Suprapubic skin (tissue), 4 donors: Measurements from ENCODE around the gene CPA2. TPM values are rescaled to one million over a fixed set of nuclear protein-coding genes. Genes with fewer than 3 reads are reported as not detected.
"Not testable (repeated sequence)": the region's sequence is repeated elsewhere in the genome, so short reads cannot be mapped to it uniquely, and the experiment has no call there.

Source experiments
- DNase-seq, 2 donors: peaks; one replicate each; pipeline ENCODE4 v3.0.0-alpha.2; 2019; ENCODE audit warnings: low spot score in 2 of 2
- H3K27ac ChIP-seq: fragments of 200-600 bp; sonication (generic); one replicate; pipeline ENCODE4 v1.5.1; 2019
- H3K27me3 ChIP-seq: fragments of 200-600 bp; sonication (generic); one replicate; pipeline ENCODE4 v1.5.1; 2019
- H3K36me3 ChIP-seq: fragments of 200-600 bp; sonication (generic); one replicate; pipeline ENCODE4 v1.5.1; 2019
- H3K4me1 ChIP-seq: fragments of 200-600 bp; sonication (generic); one replicate; pipeline ENCODE4 v1.5.1; 2019
- H3K4me3 ChIP-seq: fragments of 200-600 bp; sonication (generic); one replicate; pipeline ENCODE4 v1.5.1; 2019; ENCODE audit warnings: mild to moderate bottlenecking
- H3K9me3 ChIP-seq: fragments of 200-600 bp; sonication (generic); one replicate; pipeline ENCODE4 v1.5.1; 2019
- CTCF ChIP-seq, 2 donors: fragments of 200-600 bp in 1 of 2; fragments of 450-650 bp in 1 of 2; sonication (generic) in 1 of 2; IDR thresholded peaks; one replicate each; pipeline ENCODE4 v1.5.1; 2016 to 2019; ENCODE audit warnings: antibody characterized with exemption in 2 of 2, mild to moderate bottlenecking in 1 of 2, moderate library complexity in 1 of 2
- EP300 ChIP-seq: sonication (generic); formaldehyde crosslinking; IDR thresholded peaks from one replicate; pipeline ENCODE4 v1.6.1; 2017; ENCODE audit warnings: antibody characterized with exemption
- POLR2A ChIP-seq, 2 donors: fragments of 450-650 bp; IDR thresholded peaks; one replicate each; pipeline ENCODE4 v1.6.1; 2017; ENCODE audit warnings: antibody characterized with exemption in 2 of 2, mild to moderate bottlenecking in 2 of 2, moderate library complexity in 2 of 2
- POLR2AphosphoS5 ChIP-seq, 3 donors: sonication (generic); formaldehyde crosslinking; IDR thresholded peaks; one replicate each; pipeline ENCODE4 v1.6.1; 2017; ENCODE audit warnings: antibody characterized with exemption in 3 of 3
- WGBS: methylation state at CpG from one replicate; pipeline ENCODE4 v1.1.5; 2018; 5-methylcytosine and 5-hydroxymethylcytosine counted together
- total RNA-seq, 4 donors: library from RNA; depleted of rRNA; stranded (reverse); fragments of >200 nt; gene quantifications; one replicate each; pipeline ENCODE4 v1.1.0, GENCODE V29; 2016

The CPA2 gene
- total RNA-seq, 4 donors from 2014 or later, result not detected

- DNase-seq, result no peak
- TF ChIP-seq POLR2A (IDR thresholded peaks at IDR 0.05) (no peak), EP300 (no peak), CTCF (IDR thresholded peaks at IDR 0.05) (no peak), POLR2AphosphoS5 (IDR thresholded peaks at IDR 0.05) (no peak)
These were observed 38.2 kb downstream of the CPA2 start for GRCh38 chr7:130304878-130305277.

GRCh38 chr7:130305433-130306042 is 38.9 kb downstream of the CPA2 start:
- Histone ChIP-seq H3K4me3 (no peak overlapping the region), H3K27me3 (no peaks in the 10 kb centered on the region), H3K36me3 (peaks cover 11% of the 10 kb centered on the region), H3K27ac (no peak overlapping the region), H3K4me1 (no peaks in the 10 kb centered on the region), H3K9me3 (no peaks in the 10 kb centered on the region)
- 86% methylated on average over 20 of the region's 21 CpGs for WGBS
- TF ChIP-seq EP300 (no peak), POLR2AphosphoS5 (IDR thresholded peaks at IDR 0.05) (no peak), CTCF (IDR thresholded peaks at IDR 0.05) (no peak), POLR2A (IDR thresholded peaks at IDR 0.05) (no peak)
- DNase-seq, result no peak

More at GRCh38 chr7:130304878-130305277, 38.2 kb downstream of the CPA2 start:
- WGBS, result 81% methylated on average over 3 of the region's 3 CpGs
- Histone ChIP-seq H3K9me3 (no peaks in the 10 kb centered on the region), H3K4me1 (peaks cover 1% of the 10 kb centered on the region), H3K27ac (no peak overlapping the region), H3K36me3 (peaks cover 11% of the 10 kb centered on the region), H3K4me3 (no peak overlapping the region), H3K27me3 (no peaks in the 10 kb centered on the region)

- peaks cover 14% of the 10 kb centered on the region for H3K36me3 ChIP-seq
- TF ChIP-seq POLR2A (IDR thresholded peaks at IDR 0.05) (no peak), EP300 (no peak)
- H3K4me3 ChIP-seq, result no peak overlapping the region
- no peak overlapping the region for H3K27ac ChIP-seq
- no peaks in the 10 kb centered on the region for H3K27me3 ChIP-seq
- DNase-seq, result no peak
- no peaks in the 10 kb centered on the region for H3K4me1 ChIP-seq
- 75% methylated on average over 6 of the region's 6 CpGs for WGBS
- no peaks in the 10 kb centered on the region for H3K9me3 ChIP-seq
These were observed 43.3 kb downstream of the CPA2 start for GRCh38 chr7:130309986-130310385.

DNA sequence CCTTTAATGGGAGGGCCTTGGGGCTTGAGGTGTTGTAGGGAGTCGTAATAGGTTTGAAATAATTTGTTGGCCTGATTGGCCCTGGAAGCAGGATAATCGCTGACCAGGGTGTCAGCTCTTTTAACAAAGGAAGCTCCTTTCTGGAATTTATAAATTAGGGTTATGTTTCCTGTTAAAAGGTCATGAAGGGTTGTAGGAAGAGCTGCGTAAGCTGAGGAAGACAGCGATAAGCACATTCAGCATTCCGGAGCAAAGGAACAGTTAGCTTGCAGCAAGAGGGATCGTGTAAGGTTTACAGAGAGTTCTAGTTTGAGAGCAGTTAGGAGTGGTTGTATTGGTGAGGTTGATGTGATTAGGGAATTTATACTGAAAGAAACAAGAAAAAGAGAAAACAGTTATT is 47.6 kb downstream of the CPA2 start:
- no peaks in the 10 kb centered on the region for H3K4me1 ChIP-seq
- no peaks in the 10 kb centered on the region for H3K27me3 ChIP-seq
- H3K36me3 ChIP-seq, result peaks cover 12% of the 10 kb centered on the region
- whole genome bisulfite sequencing, result 84% methylated on average over 6 of the region's 6 CpGs
- no peak for TF ChIP-seq POLR2AphosphoS5 (IDR thresholded peaks at IDR 0.05)
- TF ChIP-seq CTCF (IDR thresholded peaks at IDR 0.05), result no peak
- no peak for TF ChIP-seq EP300
- TF ChIP-seq POLR2A (IDR thresholded peaks at IDR 0.05), result no peak
- DNase-seq, result no peak
- no peaks in the 10 kb centered on the region for H3K9me3 ChIP-seq
- no peak overlapping the region for H3K27ac ChIP-seq
- no peak overlapping the region for H3K4me3 ChIP-seq

GRCh38 chr7:130319541-130319940 is 52.9 kb downstream of the CPA2 start:
- Histone ChIP-seq H3K4me1 (no peaks in the 10 kb centered on the region), H3K36me3 (no peaks in the 10 kb centered on the region), H3K4me3 (no peak overlapping the region), H3K27me3 (no peaks in the 10 kb centered on the region), H3K27ac (no peak overlapping the region), H3K9me3 (no peaks in the 10 kb centered on the region)
- WGBS, result 95% methylated on average over 1 of the region's 1 CpG
- no peak for TF ChIP-seq EP300
- TF ChIP-seq CTCF (IDR thresholded peaks at IDR 0.05), result no peak
- TF ChIP-seq POLR2AphosphoS5 (IDR thresholded peaks at IDR 0.05), result no peak
- no peak for TF ChIP-seq POLR2A (IDR thresholded peaks at IDR 0.05)
- DNase-seq, result no peak

- not testable (repeated sequence) for H3K27ac ChIP-seq, H3K4me3 ChIP-seq, H3K4me1 ChIP-seq, DNase-seq, H3K27me3 ChIP-seq, H3K36me3 ChIP-seq, H3K9me3 ChIP-seq
- 89% methylated on average over 3 of the region's 3 CpGs for WGBS
These were observed 55.0 kb downstream of the CPA2 start for GRCh38 chr7:130321542-130322229.
